Gastroesophageal sphincter (tissue), 4 donors: ENCODE data around the gene C15orf61. TPM values are rescaled to one million over a fixed set of nuclear protein-coding genes. Genes with fewer than 3 reads are reported as not detected.

Source experiments
- ATAC-seq: fragments of 150-250 bp; one replicate; pipeline ENCODE4 v1.9.1; 2016; ENCODE audit warnings: mild to moderate bottlenecking, moderate library complexity
- H3K27ac ChIP-seq, 4 donors: fragments of 200-600 bp; sonication (generic) in 3 of 4; 1 replicate in 3 of 4; 2 replicates in 1 of 4; pipeline ENCODE4 v1.5.1; 2016 to 2019
- H3K27me3 ChIP-seq: fragments of 200-600 bp; sonication (generic); one replicate; pipeline ENCODE4 v1.5.1; 2019
- H3K36me3 ChIP-seq, 2 donors: fragments of 200-600 bp; sonication (generic); one replicate each; pipeline ENCODE4 v1.5.1; 2019; ENCODE audit warnings: control low read depth in 1 of 2
- H3K4me1 ChIP-seq, 3 donors: fragments of 200-600 bp; sonication (generic); 1 replicate in 2 of 3; 2 replicates in 1 of 3; pipeline ENCODE4 v1.5.1; 2016 to 2019; ENCODE audit warnings: control low read depth in 2 of 3
- H3K4me3 ChIP-seq, 2 donors: fragments of 200-600 bp; sonication (generic); one replicate each; pipeline ENCODE4 v1.5.1; 2019; ENCODE audit warnings: mild to moderate bottlenecking in 1 of 2, moderate library complexity in 1 of 2
- H3K9me3 ChIP-seq, 3 donors: fragments of 200-600 bp; sonication (generic); one replicate each; pipeline ENCODE4 v1.5.1; 2017 to 2019; ENCODE audit warnings: control low read depth in 2 of 3
- CTCF ChIP-seq, 4 experiments: fragments of 200-600 bp in 2 of 4; fragments of 450-650 bp in 2 of 4; sonication (generic) in 1 of 4; IDR thresholded peaks; one replicate each; pipeline ENCODE4 v1.5.1; 2017 to 2019; ENCODE audit warnings: antibody characterized with exemption in 4 of 4, mild to moderate bottlenecking in 2 of 4, moderate library complexity in 2 of 4
- EP300 ChIP-seq: sonication (generic); formaldehyde crosslinking; IDR thresholded peaks from one replicate; pipeline ENCODE4 v1.6.1; 2017; ENCODE audit warnings: antibody characterized with exemption, mild to moderate bottlenecking
- POLR2A ChIP-seq, 2 donors: fragments of 450-650 bp; IDR thresholded peaks; one replicate each; pipeline ENCODE4 v1.6.1; 2017; ENCODE audit warnings: antibody characterized with exemption in 2 of 2, mild to moderate bottlenecking in 2 of 2, moderate library complexity in 1 of 2
- POLR2AphosphoS5 ChIP-seq: sonication (generic); formaldehyde crosslinking; IDR thresholded peaks from one replicate; pipeline ENCODE4 v1.6.1; 2017; ENCODE audit warnings: antibody characterized with exemption
- WGBS, 2 donors: methylation state at CpG; one replicate each; pipeline ENCODE4 v1.1.5; 2018; ENCODE audit warnings: low coverage in 1 of 2; 5-methylcytosine and 5-hydroxymethylcytosine counted together
- total RNA-seq, 4 donors: library from RNA; depleted of rRNA; stranded (reverse); fragments of >200 nt; gene quantifications; one replicate each; pipeline ENCODE4 v1.1.0, GENCODE V29; 2016

Gene C15orf61
- total RNA-seq, 4 donors from 2014 or later = 4.1 to 6.5 (median 5.6) TPM

GRCh38 chr15:67560320-67560719 is 39.4 kb downstream of the C15orf61 start:
- 86 to 100% methylated on average over 1 of the region's 1 CpG for WGBS, 2 donors
- ATAC-seq = no peak
- Histone ChIP-seq H3K4me3 (no peak overlapping the region), H3K9me3 (no peaks in the 10 kb centered on the region), H3K4me1 (no peaks in the 10 kb centered on the region), H3K27me3 (no peaks in the 10 kb centered on the region), H3K27ac (no peak overlapping the region), H3K36me3 (peaks cover 0 to 49% of the 10 kb centered on the region in 2 donors)
- no peak for TF ChIP-seq CTCF (IDR thresholded peaks at IDR 0.05)
- no peak for TF ChIP-seq POLR2AphosphoS5
- TF ChIP-seq POLR2A (IDR thresholded peaks at IDR 0.05) = no peak
- TF ChIP-seq EP300 = no peak

- peaks cover 0 to 38% of the 10 kb centered on the region in 2 donors for H3K36me3 ChIP-seq
- no peak overlapping the region for H3K4me3 ChIP-seq
- no peaks in the 10 kb centered on the region for H3K27me3 ChIP-seq
- no peak overlapping the region for H3K27ac ChIP-seq
- ATAC-seq = no peak
- H3K4me1 ChIP-seq = no peaks in the 10 kb centered on the region
- no peaks in the 10 kb centered on the region for H3K9me3 ChIP-seq
- no peak for TF ChIP-seq EP300
- 91 to 95% methylated on average over 5 of the region's 5 CpGs for WGBS, 2 donors
Measured at GRCh38 chr15:67563092-67563491, 42.2 kb downstream of the C15orf61 start.

- H3K27ac ChIP-seq = no peak overlapping the region
- 67 to 74% methylated on average over 2 of the region's 2 CpGs for WGBS, 2 donors
- TF ChIP-seq CTCF (IDR thresholded peaks at IDR 0.05) (no peak), EP300 (no peak), POLR2A (IDR thresholded peaks at IDR 0.05) (no peak), POLR2AphosphoS5 (no peak)
- no peaks in the 10 kb centered on the region for H3K4me1 ChIP-seq
- no peak for ATAC-seq
- H3K9me3 ChIP-seq = no peaks in the 10 kb centered on the region
- peaks cover 0 to 26% of the 10 kb centered on the region in 2 donors for H3K36me3 ChIP-seq
- no peak overlapping the region for H3K4me3 ChIP-seq
- no peaks in the 10 kb centered on the region for H3K27me3 ChIP-seq
Measured at GRCh38 chr15:67564021-67564967, 43.4 kb downstream of the C15orf61 start.

- 86 to 96% methylated on average over 2 to 3 of the region's 3 CpGs for WGBS, 2 donors
- H3K4me3 ChIP-seq = no peak overlapping the region
- no peaks in the 10 kb centered on the region for H3K9me3 ChIP-seq
- H3K4me1 ChIP-seq = no peaks in the 10 kb centered on the region
- ATAC-seq = no peak
- H3K27ac ChIP-seq = no peak overlapping the region
- no peaks in the 10 kb centered on the region for H3K27me3 ChIP-seq
- no peak for TF ChIP-seq POLR2AphosphoS5
- TF ChIP-seq CTCF (IDR thresholded peaks at IDR 0.05) = no peak
- no peak for TF ChIP-seq EP300
- no peak for TF ChIP-seq POLR2A (IDR thresholded peaks at IDR 0.05)
- peaks cover 0 to 24% of the 10 kb centered on the region in 2 donors for H3K36me3 ChIP-seq
Measured at GRCh38 chr15:67564968-67565345, 44.0 kb downstream of the C15orf61 start.

- Histone ChIP-seq H3K27ac (no peak overlapping the region), H3K4me1 (no peaks in the 10 kb centered on the region), H3K9me3 (no peaks in the 10 kb centered on the region), H3K36me3 (peaks cover 0 to 10% of the 10 kb centered on the region in 2 donors), H3K4me3 (no peak overlapping the region), H3K27me3 (no peaks in the 10 kb centered on the region)
- WGBS, 2 donors = 80 to 85% methylated on average over 2 to 3 of the region's 3 CpGs
- ATAC-seq = no peak
- TF ChIP-seq EP300 = no peak
- no peak for TF ChIP-seq CTCF (IDR thresholded peaks at IDR 0.05)
- no peak for TF ChIP-seq POLR2A (IDR thresholded peaks at IDR 0.05)
- TF ChIP-seq POLR2AphosphoS5 = no peak
Measured at GRCh38 chr15:67569668-67570067, 48.7 kb downstream of the C15orf61 start.
